ENCODE results near the gene SERPINH1. TPM values are rescaled to one million over a fixed set of nuclear protein-coding genes. Genes with fewer than 3 reads are reported as not detected.

SERPINH1 gene
- polyA plus RNA-seq, 3 donors = 317 to 412 (median 325) TPM

GRCh38 chr11:75593286-75593915 is 31.3 kb downstream of the SERPINH1 start:
- DNase-seq = peak; percentile 46

- DNase-seq = no peak
Observed at GRCh38 chr11:75594211-75594610, 32.2 kb downstream of the SERPINH1 start.

GRCh38 chr11:75595429-75595828 is 33.4 kb downstream of the SERPINH1 start:
- no peak for DNase-seq

- no peak for DNase-seq
Observed at GRCh38 chr11:75596914-75597313, 34.9 kb downstream of the SERPINH1 start.

- DNase-seq = no peak
Observed at GRCh38 chr11:75597636-75598035, 35.6 kb downstream of the SERPINH1 start.

- DNase-seq = no peak
Observed at GRCh38 chr11:75598264-75598663, 36.2 kb downstream of the SERPINH1 start.

- DNase-seq = no peak
Observed at GRCh38 chr11:75598900-75599299, 36.8 kb downstream of the SERPINH1 start.

- DNase-seq = no peak
Observed at GRCh38 chr11:75600356-75600755, 38.3 kb downstream of the SERPINH1 start.

GRCh38 chr11:75601494-75601893 is 39.4 kb downstream of the SERPINH1 start:
- DNase-seq = no peak

GRCh38 chr11:75602951-75603350 is 40.9 kb downstream of the SERPINH1 start:
- DNase-seq = no peak

- DNase-seq = no peak
Observed at GRCh38 chr11:75603791-75604736, 42.0 kb downstream of the SERPINH1 start.

- no peak for DNase-seq
Observed at GRCh38 chr11:75606099-75606498, 44.0 kb downstream of the SERPINH1 start.

GRCh38 chr11:75611823-75612222 is 49.8 kb downstream of the SERPINH1 start:
- DNase-seq = no peak

GRCh38 chr11:75615751-75616150 is 53.7 kb downstream of the SERPINH1 start:
- DNase-seq = no peak

GRCh38 chr11:75616281-75616680 is 54.2 kb downstream of the SERPINH1 start:
- no peak for DNase-seq

Other genes starting within 250 kb of the SERPINH1 start
- 10 to 100 TPM; 22.7 to 27.8 (median 24.7) TPM for gene ARRB1, start 210.6 kb upstream of the SERPINH1 start, polyA plus RNA-seq (ENCODE audit: insufficient read length in 3 of 3)
- gene RPS3, start 162.7 kb upstream of the SERPINH1 start, polyA plus RNA-seq (ENCODE audit: insufficient read length in 3 of 3) = 1,000 to 10,000 TPM; 2,516 to 2,777 (median 2,726) TPM
- 1 to 10 TPM in 2 of 3 donors, under 1 TPM in 1; 0.73 to 1.1 (median 1.1) TPM for gene KLHL35, start 129.1 kb upstream of the SERPINH1 start, polyA plus RNA-seq (ENCODE audit: insufficient read length in 3 of 3)
- 10 to 100 TPM; 12.1 to 19.1 (median 13.6) TPM for gene GDPD5, start 36.3 kb upstream of the SERPINH1 start, polyA plus RNA-seq (ENCODE audit: insufficient read length in 3 of 3)
- 1 to 10 TPM; 6.2 to 8.2 (median 7.6) TPM for gene MAP6, start 106.8 kb downstream of the SERPINH1 start, polyA plus RNA-seq (ENCODE audit: insufficient read length in 3 of 3)
- gene MOGAT2, start 155.6 kb downstream of the SERPINH1 start, polyA plus RNA-seq (ENCODE audit: insufficient read length in 3 of 3) = 1 to 10 TPM; 1.0 to 1.5 (median 1.0) TPM
- gene DGAT2, start 206.5 kb downstream of the SERPINH1 start, polyA plus RNA-seq (ENCODE audit: insufficient read length in 3 of 3) = 1 to 10 TPM; 3.9 to 5.0 (median 4.9) TPM

Data from renal pelvis (tissue), 4 donors.